A673 (cell line): ENCODE results near the gene TRIM72. TPM values are rescaled to one million over a fixed set of nuclear protein-coding genes. Genes with fewer than 3 reads are reported as not detected.

Experiments
- BruUV-seq: library from RNA; stranded (reverse); fragments of 400-500 nt; replicated peaks from 2 replicates; lab custom pipeline; 2021; lab: Mats Ljungman, UMichigan
- CTCF ChIA-PET: fragments of 300-600 bp; sonication (Branson Sonifier 250); formaldehyde crosslinking; loops from one replicate; lab custom pipeline; 2022; ENCODE audit warnings: antibody characterized with exemption; lab: Charles Lee
- POLR2A ChIA-PET: fragments of 300-600 bp; sonication (Branson Sonifier 250); formaldehyde crosslinking; loops from one replicate; lab custom pipeline; 2022; ENCODE audit warnings: antibody characterized with exemption; ENCODE audit not compliant: low non-redundant PET; lab: Charles Lee
- DNase-seq: peaks from one replicate; pipeline ENCODE4 v3.0.0-alpha.2; 2015; ENCODE audit warnings: low spot score
- H3K27ac ChIP-seq: fragments of 200-600 bp; sonication (generic); 2 replicates; pipeline ENCODE4 v1.5.1; 2016; ENCODE audit warnings: mixed run types, low read depth, mild to moderate bottlenecking, mixed read lengths, antibody characterized with exemption, low read length; ENCODE audit not compliant: poor library complexity, severe bottlenecking
- H3K27me3 ChIP-seq: fragments of 200-600 bp; sonication (generic); replicated peaks from 2 replicates; pipeline ENCODE4 v1.6.1; 2017; ENCODE audit warnings: mixed run types, low read depth, mild to moderate bottlenecking, mixed read lengths, antibody characterized with exemption, low read length; ENCODE audit not compliant: insufficient read depth, poor library complexity
- H3K36me3 ChIP-seq: fragments of 200-600 bp; sonication (generic); 2 replicates; pipeline ENCODE4 v1.6.1; 2016; ENCODE audit warnings: mixed run types, mild to moderate bottlenecking, mixed read lengths, antibody characterized with exemption, low read length; ENCODE audit not compliant: insufficient read depth, poor library complexity, severe bottlenecking
- H3K4me1 ChIP-seq: fragments of 200-600 bp; sonication (generic); 2 replicates; pipeline ENCODE4 v1.6.1; 2017; ENCODE audit warnings: mixed run types, mild to moderate bottlenecking, mixed read lengths, antibody characterized with exemption, low read length; ENCODE audit not compliant: insufficient read depth, poor library complexity, severe bottlenecking
- H3K4me3 ChIP-seq: fragments of 200-600 bp; sonication (generic); 2 replicates; pipeline ENCODE4 v1.5.1; 2016; ENCODE audit warnings: low read depth, mixed run types, mild to moderate bottlenecking, mixed read lengths, low read length; ENCODE audit not compliant: poor library complexity, severe bottlenecking
- H3K9me3 ChIP-seq: fragments of 200-600 bp; sonication (generic); 2 replicates; pipeline ENCODE4 v1.6.1; 2016; ENCODE audit warnings: mixed run types, low read depth, mild to moderate bottlenecking, mixed read lengths, antibody characterized with exemption, low read length; ENCODE audit not compliant: poor library complexity, severe bottlenecking
- EZH2 ChIP-seq: fragments of 200-600 bp; sonication (generic); IDR thresholded peaks from 2 replicates; pipeline ENCODE4 v1.6.1; 2017; ENCODE audit warnings: borderline replicate concordance, low read depth, mild to moderate bottlenecking, mixed read lengths, antibody characterized with exemption, low read length; ENCODE audit not compliant: poor library complexity, severe bottlenecking
- intact Hi-C: fragments of 100-400 bp; cut with micrococcal nuclease; formaldehyde crosslinking; loops from one replicate; pipeline ENCODE4 v1.10.0; 2022; ENCODE audit not compliant: unreplicated experiment
- total RNA-seq: library from RNA; stranded (reverse); gene quantifications from 2 replicates; pipeline ENCODE4 v1.2.3, GENCODE V29; 2021
- TF ChIP-seq, protein P1 (sequence below): fragments of 300-800, 200-600 bp; sonication (generic); conservative IDR thresholded peaks from 2 replicates; pipeline ENCODE4 v1.5.1; 2017; ENCODE audit warnings: low read depth, mild to moderate bottlenecking, antibody characterized with exemption, low read length, moderate library complexity, mixed read lengths

Gene TRIM72
- total RNA-seq, 1 experiment from 2014 or later = 0.04 TPM

DNA sequence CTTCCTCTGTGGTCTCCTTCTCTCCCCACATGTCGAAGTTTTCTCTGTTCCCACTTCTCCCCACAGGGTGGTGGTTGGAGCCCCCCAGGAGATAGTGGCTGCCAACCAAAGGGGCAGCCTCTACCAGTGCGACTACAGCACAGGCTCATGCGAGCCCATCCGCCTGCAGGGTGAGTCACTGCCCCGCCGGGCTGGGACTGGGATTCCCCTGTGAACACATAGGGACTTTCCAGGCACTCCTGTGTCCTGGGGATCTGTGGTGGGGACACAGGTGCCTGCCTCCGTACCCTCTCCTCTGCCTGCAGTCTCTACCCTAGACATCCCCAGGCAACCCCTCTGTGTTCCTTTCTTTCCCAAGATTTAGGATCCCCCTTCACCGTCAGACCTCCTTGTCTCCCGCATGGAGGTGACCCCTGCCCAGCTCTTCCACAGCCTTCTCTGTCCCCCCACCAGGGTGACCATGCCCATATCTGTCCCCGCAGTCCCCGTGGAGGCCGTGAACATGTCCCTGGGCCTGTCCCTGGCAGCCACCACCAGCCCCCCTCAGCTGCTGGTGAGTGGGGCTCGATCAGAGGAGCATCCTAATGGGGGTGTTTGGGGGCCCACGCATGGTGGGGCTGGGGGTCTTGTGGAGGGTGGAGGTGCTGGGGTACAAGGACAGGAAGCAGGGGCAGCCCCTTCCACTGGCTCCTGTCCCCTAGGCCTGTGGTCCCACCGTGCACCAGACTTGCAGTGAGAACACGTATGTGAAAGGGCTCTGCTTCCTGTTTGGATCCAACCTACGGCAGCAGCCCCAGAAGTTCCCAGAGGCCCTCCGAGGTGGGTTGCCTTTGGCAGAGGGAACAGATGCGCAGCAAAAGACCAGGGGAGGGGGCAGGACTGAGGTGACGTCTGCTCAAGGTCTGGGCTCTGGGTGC is 51.7 kb downstream of the TRIM72 start:
- DNase-seq = peak; percentile 15
- intact Hi-C loops = loop anchor here (10.0 kb wide), 1 partner anchor 69 kb away; no protein-coding TSS in a partner anchor
- ChIA-PET CTCF (no interaction called here), POLR2A (no interaction called here)
- Histone ChIP-seq H3K9me3 (no peaks in the 10 kb centered on the region), H3K4me3 (no peak overlapping the region), H3K27ac (no peak overlapping the region), H3K27me3 (no peaks in the 10 kb centered on the region), H3K36me3 (no peaks in the 10 kb centered on the region), H3K4me1 (no peaks in the 10 kb centered on the region)
- no TSS peak for BruUV-seq
- TF ChIP-seq, protein P1, sequence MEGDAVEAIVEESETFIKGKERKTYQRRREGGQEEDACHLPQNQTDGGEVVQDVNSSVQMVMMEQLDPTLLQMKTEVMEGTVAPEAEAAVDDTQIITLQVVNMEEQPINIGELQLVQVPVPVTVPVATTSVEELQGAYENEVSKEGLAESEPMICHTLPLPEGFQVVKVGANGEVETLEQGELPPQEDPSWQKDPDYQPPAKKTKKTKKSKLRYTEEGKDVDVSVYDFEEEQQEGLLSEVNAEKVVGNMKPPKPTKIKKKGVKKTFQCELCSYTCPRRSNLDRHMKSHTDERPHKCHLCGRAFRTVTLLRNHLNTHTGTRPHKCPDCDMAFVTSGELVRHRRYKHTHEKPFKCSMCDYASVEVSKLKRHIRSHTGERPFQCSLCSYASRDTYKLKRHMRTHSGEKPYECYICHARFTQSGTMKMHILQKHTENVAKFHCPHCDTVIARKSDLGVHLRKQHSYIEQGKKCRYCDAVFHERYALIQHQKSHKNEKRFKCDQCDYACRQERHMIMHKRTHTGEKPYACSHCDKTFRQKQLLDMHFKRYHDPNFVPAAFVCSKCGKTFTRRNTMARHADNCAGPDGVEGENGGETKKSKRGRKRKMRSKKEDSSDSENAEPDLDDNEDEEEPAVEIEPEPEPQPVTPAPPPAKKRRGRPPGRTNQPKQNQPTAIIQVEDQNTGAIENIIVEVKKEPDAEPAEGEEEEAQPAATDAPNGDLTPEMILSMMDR = no peak
- TF ChIP-seq EZH2 = no peak

DNA sequence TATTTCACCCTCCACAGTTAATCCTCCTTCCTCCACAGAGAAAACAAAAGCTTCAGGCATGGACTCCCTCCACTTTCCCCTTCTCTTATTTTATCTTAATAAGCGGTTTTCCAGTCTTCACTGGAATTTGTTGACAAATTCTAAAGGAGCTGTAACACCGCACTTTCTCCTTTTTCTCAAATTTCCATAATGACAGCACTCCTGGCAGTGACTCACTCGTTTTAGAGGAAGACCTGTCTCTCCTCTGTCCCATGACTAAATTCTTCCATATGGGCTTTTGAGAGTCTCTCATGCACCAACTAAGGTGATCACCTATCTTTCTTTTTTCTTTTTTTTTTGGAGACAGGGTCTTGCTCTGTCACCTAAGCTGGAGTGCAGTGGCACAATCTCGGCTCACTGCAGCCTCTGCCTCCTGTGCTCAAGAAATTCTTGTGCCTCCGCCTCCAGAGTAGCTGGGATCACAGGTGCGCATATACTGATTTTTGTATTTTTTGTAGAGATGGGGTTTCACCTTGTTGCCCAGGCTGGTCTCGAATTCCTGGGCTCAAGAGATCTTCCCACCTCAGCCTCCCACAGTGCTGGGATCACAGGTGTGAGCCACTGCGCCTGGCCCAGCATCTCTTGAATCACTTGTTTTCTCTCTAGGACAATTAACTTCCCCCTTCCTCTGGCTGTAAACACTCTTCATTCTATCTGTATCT is 53.6 kb downstream of the TRIM72 start:
- intact Hi-C loops = loop anchor here (10.0 kb wide), 1 partner anchor 67 kb away; no protein-coding TSS in a partner anchor
- no peak overlapping the region for H3K4me3 ChIP-seq
- BruUV-seq = no TSS peak
- H3K9me3 ChIP-seq = no peaks in the 10 kb centered on the region
- no peak overlapping the region for H3K27ac ChIP-seq
- no peaks in the 10 kb centered on the region for H3K36me3 ChIP-seq
- H3K4me1 ChIP-seq = no peaks in the 10 kb centered on the region
- CTCF ChIA-PET = interaction anchor here (0.7 kb wide), 1 partner anchor 591 kb away, joined by 3 read pairs; no protein-coding TSS in a partner anchor
- TF ChIP-seq, protein P1 = no peak
- no peak for TF ChIP-seq EZH2
- POLR2A ChIA-PET = no interaction called here
- no peak for DNase-seq
- H3K27me3 ChIP-seq = no peaks in the 10 kb centered on the region

DNA sequence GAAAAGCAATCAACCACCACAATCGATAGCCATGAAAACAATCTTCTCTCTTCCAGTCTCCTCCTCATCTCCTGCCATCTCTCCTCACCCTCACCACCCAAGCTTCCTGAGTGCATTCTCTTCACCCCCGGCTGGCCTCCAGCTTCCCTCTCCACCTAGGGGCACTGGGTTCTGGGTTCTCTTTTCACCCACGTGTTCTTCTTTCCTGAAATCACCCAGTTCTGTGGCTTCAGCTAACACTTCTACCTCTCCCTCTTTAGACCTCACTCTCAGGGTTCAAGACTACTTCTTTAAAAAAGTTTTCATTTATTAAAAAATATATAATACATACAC is 54.1 kb downstream of the TRIM72 start:
- no peak for DNase-seq
- no TSS peak for BruUV-seq
- intact Hi-C loops = loop anchor here (10.0 kb wide), 1 partner anchor 67 kb away; no protein-coding TSS in a partner anchor
- H3K9me3 ChIP-seq = no peaks in the 10 kb centered on the region
- ChIA-PET POLR2A (no interaction called here), CTCF (interaction anchor here (0.7 kb wide), 1 partner anchor 590 kb away, joined by 3 read pairs; no protein-coding TSS in a partner anchor)
- no peaks in the 10 kb centered on the region for H3K4me1 ChIP-seq
- no peak overlapping the region for H3K4me3 ChIP-seq
- TF ChIP-seq, protein P1 = no peak
- TF ChIP-seq EZH2 = no peak
- H3K36me3 ChIP-seq = no peaks in the 10 kb centered on the region
- H3K27me3 ChIP-seq = no peaks in the 10 kb centered on the region
- no peak overlapping the region for H3K27ac ChIP-seq
